ENCODE measurements around the gene CT47C1. TPM values are rescaled to one million over a fixed set of nuclear protein-coding genes. Genes with fewer than 3 reads are reported as not detected.
"Not testable (repeated sequence)": the region's sequence is repeated elsewhere in the genome, so short reads cannot be mapped to it uniquely, and the experiment has no call there.

Gene CT47C1
- total RNA-seq = not detected in 2 replicates

- no peak for DNase-seq (ENCODE audit: extremely low read depth, low read depth, low spot score)
Measured at GRCh38 chrX:119072744-119073143, at the start of gene CT47C1. TSS of gene CT47C1 (plus strand) at chrX:119072993. CDS start at chrX:119073226, 233 bp downstream.

- no peak for DNase-seq (ENCODE audit: extremely low read depth, low read depth, low spot score)
Measured at GRCh38 chrX:119025900-119026299, 46.9 kb upstream of the CT47C1 start.

GRCh38 chrX:119026344-119026743, 46.4 kb upstream of the CT47C1 start:
- DNase-seq (ENCODE audit: extremely low read depth, low read depth, low spot score) = not testable (repeated sequence)

GRCh38 chrX:119027960-119028732, 44.6 kb upstream of the CT47C1 start:
- DNase-seq (ENCODE audit: extremely low read depth, low read depth, low spot score) = not testable (repeated sequence)

- DNase-seq (ENCODE audit: extremely low read depth, low read depth, low spot score) = no peak
Measured at GRCh38 chrX:119028733-119029330, 44.0 kb upstream of the CT47C1 start.

- not testable (repeated sequence) for DNase-seq (ENCODE audit: extremely low read depth, low read depth, low spot score)
Measured at GRCh38 chrX:119029656-119030055, 43.1 kb upstream of the CT47C1 start.

GRCh38 chrX:119030990-119031389, 41.8 kb upstream of the CT47C1 start:
- DNase-seq (ENCODE audit: extremely low read depth, low read depth, low spot score) = no peak

GRCh38 chrX:119036107-119037029, 36.4 kb upstream of the CT47C1 start:
- no peak for DNase-seq (ENCODE audit: extremely low read depth, low read depth, low spot score)

- no peak for DNase-seq (ENCODE audit: extremely low read depth, low read depth, low spot score)
Measured at GRCh38 chrX:119040432-119040831, 32.4 kb upstream of the CT47C1 start.

- peak; percentile 50 for DNase-seq (ENCODE audit: extremely low read depth, low read depth, low spot score)
Measured at GRCh38 chrX:119041175-119041574, 31.6 kb upstream of the CT47C1 start.

- DNase-seq (ENCODE audit: extremely low read depth, low read depth, low spot score) = no peak
Measured at GRCh38 chrX:119042040-119042439, 30.8 kb upstream of the CT47C1 start.

- DNase-seq (ENCODE audit: extremely low read depth, low read depth, low spot score) = no peak
Measured at GRCh38 chrX:119042996-119043395, 29.8 kb upstream of the CT47C1 start.

- no peak for DNase-seq (ENCODE audit: extremely low read depth, low read depth, low spot score)
Measured at GRCh38 chrX:119045884-119046283, 26.9 kb upstream of the CT47C1 start.

GRCh38 chrX:119055687-119056086, 17.1 kb upstream of the CT47C1 start:
- no peak for DNase-seq (ENCODE audit: extremely low read depth, low read depth, low spot score)

GRCh38 chrX:119062750-119063374, 9.9 kb upstream of the CT47C1 start:
- DNase-seq (ENCODE audit: extremely low read depth, low read depth, low spot score) = no peak

GRCh38 chrX:119063428-119063827, 9.4 kb upstream of the CT47C1 start:
- DNase-seq (ENCODE audit: extremely low read depth, low read depth, low spot score) = no peak

GRCh38 chrX:119067023-119067739, 5.6 kb upstream of the CT47C1 start:
- DNase-seq (ENCODE audit: extremely low read depth, low read depth, low spot score) = peak; percentile 20

- no peak for DNase-seq (ENCODE audit: extremely low read depth, low read depth, low spot score)
Measured at GRCh38 chrX:119069128-119069527, 3.7 kb upstream of the CT47C1 start.

GRCh38 chrX:119069762-119070161, 3.0 kb upstream of the CT47C1 start:
- DNase-seq (ENCODE audit: extremely low read depth, low read depth, low spot score) = no peak

- DNase-seq (ENCODE audit: extremely low read depth, low read depth, low spot score) = no peak
Measured at GRCh38 chrX:119071381-119071780, 1.4 kb upstream of the CT47C1 start.

Measured in glomerular endothelial cell (primary cell).